ENCODE results near the gene TGFB2.
A peak's percentile ranks its signal among the peaks of the same experiment; 100 is the strongest.

DNA sequence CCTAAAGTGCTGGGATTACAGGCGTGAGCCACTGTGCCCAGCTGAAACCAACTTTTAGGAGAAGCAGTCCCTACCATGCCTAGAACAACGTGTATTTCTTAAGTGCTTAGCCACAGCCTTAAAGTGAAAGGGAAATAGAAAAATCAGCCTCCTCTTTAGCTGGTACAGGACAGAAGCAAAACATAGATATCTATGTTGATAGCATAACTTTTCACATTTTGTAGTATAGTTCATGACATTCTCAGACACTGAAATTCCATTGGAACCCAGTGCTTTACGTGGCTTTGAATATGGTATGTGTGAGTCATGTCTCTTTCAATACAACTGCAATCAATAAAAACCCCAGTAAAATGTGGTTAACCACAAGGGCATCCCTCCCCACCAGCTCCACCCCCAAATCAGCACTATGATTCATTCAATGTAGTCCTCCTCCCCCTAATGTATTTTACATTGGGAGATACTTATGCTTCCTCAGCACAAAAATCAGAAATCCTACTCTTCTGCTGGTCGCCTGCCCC lies 32.1 kb downstream of the TGFB2 start:
- TF ChIP-seq, protein P1, sequence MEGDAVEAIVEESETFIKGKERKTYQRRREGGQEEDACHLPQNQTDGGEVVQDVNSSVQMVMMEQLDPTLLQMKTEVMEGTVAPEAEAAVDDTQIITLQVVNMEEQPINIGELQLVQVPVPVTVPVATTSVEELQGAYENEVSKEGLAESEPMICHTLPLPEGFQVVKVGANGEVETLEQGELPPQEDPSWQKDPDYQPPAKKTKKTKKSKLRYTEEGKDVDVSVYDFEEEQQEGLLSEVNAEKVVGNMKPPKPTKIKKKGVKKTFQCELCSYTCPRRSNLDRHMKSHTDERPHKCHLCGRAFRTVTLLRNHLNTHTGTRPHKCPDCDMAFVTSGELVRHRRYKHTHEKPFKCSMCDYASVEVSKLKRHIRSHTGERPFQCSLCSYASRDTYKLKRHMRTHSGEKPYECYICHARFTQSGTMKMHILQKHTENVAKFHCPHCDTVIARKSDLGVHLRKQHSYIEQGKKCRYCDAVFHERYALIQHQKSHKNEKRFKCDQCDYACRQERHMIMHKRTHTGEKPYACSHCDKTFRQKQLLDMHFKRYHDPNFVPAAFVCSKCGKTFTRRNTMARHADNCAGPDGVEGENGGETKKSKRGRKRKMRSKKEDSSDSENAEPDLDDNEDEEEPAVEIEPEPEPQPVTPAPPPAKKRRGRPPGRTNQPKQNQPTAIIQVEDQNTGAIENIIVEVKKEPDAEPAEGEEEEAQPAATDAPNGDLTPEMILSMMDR (IDR thresholded peaks at IDR 0.05; ENCODE audit: extremely low read depth in 1 of 2, insufficient read depth in 1 of 2, low read depth in 1 of 2, low read length in 2 of 2), result no peak
- TF ChIP-seq JUN (IDR thresholded peaks at IDR 0.05; ENCODE audit: borderline replicate concordance, insufficient read depth, insufficient read length, low read depth) (peak; percentile 72), POLR2A (IDR thresholded peaks at IDR 0.05; ENCODE audit: low read depth, low read length) (peak; percentile 51), EZH2 (IDR thresholded peaks at IDR 0.05; ENCODE audit: borderline replicate concordance, low read depth, low read length, severe bottlenecking) (no peak), POLR2AphosphoS5 (IDR thresholded peaks at IDR 0.05; ENCODE audit: insufficient read depth, low read depth, low read length) (peak; percentile 63)
- TF ChIP-seq, protein P2, sequence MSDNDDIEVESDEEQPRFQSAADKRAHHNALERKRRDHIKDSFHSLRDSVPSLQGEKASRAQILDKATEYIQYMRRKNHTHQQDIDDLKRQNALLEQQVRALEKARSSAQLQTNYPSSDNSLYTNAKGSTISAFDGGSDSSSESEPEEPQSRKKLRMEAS (IDR thresholded peaks at IDR 0.05; ENCODE audit: insufficient read depth, insufficient read length), result no peak
